Measurements from ENCODE around the gene SLC12A6.

DNA sequence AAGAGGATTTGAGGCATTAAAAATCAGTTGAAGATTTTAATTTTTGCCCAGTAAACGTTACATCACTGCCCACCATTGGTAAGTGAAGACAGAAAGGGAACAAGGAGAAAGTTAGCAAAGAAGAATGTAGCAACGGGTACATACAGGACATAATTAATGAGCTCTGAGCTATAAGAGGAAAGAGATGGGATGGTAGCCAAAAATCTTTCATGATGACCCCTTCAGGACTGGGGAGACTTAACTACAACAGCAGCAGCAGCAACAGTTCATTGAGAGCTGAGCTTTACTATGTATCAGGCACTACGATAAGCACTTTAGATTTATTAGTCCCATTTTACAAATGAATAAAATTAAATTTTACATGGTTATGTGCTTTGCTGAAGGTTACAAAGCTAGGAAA, 94.4 kb downstream of the SLC12A6 start:
- TF ChIP-seq, protein P1, sequence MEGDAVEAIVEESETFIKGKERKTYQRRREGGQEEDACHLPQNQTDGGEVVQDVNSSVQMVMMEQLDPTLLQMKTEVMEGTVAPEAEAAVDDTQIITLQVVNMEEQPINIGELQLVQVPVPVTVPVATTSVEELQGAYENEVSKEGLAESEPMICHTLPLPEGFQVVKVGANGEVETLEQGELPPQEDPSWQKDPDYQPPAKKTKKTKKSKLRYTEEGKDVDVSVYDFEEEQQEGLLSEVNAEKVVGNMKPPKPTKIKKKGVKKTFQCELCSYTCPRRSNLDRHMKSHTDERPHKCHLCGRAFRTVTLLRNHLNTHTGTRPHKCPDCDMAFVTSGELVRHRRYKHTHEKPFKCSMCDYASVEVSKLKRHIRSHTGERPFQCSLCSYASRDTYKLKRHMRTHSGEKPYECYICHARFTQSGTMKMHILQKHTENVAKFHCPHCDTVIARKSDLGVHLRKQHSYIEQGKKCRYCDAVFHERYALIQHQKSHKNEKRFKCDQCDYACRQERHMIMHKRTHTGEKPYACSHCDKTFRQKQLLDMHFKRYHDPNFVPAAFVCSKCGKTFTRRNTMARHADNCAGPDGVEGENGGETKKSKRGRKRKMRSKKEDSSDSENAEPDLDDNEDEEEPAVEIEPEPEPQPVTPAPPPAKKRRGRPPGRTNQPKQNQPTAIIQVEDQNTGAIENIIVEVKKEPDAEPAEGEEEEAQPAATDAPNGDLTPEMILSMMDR (IDR thresholded peaks at IDR 0.05) = no peak
- TF ChIP-seq POLR2A (IDR thresholded peaks at IDR 0.05; ENCODE audit: low read length) (no peak), JUN (IDR thresholded peaks at IDR 0.05) (no peak), CHD4 (IDR thresholded peaks at IDR 0.05; ENCODE audit: borderline replicate concordance) (no peak), RNF2 (IDR thresholded peaks at IDR 0.05; ENCODE audit: borderline replicate concordance, low read depth) (no peak), POLR2AphosphoS2 (conservative IDR thresholded peaks at IDR 0.05; ENCODE audit: low read length) (no peak), CHD2 (IDR thresholded peaks at IDR 0.05; ENCODE audit: low read length, partially characterized antibody) (no peak), HOXA7 (CRISPR knock-in tag; IDR thresholded peaks at IDR 0.05) (no peak)
- TF ChIP-seq, protein P2, sequence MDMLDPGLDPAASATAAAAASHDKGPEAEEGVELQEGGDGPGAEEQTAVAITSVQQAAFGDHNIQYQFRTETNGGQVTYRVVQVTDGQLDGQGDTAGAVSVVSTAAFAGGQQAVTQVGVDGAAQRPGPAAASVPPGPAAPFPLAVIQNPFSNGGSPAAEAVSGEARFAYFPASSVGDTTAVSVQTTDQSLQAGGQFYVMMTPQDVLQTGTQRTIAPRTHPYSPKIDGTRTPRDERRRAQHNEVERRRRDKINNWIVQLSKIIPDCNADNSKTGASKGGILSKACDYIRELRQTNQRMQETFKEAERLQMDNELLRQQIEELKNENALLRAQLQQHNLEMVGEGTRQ (IDR thresholded peaks at IDR 0.05) = no peak
- TF ChIP-seq, protein P3, sequence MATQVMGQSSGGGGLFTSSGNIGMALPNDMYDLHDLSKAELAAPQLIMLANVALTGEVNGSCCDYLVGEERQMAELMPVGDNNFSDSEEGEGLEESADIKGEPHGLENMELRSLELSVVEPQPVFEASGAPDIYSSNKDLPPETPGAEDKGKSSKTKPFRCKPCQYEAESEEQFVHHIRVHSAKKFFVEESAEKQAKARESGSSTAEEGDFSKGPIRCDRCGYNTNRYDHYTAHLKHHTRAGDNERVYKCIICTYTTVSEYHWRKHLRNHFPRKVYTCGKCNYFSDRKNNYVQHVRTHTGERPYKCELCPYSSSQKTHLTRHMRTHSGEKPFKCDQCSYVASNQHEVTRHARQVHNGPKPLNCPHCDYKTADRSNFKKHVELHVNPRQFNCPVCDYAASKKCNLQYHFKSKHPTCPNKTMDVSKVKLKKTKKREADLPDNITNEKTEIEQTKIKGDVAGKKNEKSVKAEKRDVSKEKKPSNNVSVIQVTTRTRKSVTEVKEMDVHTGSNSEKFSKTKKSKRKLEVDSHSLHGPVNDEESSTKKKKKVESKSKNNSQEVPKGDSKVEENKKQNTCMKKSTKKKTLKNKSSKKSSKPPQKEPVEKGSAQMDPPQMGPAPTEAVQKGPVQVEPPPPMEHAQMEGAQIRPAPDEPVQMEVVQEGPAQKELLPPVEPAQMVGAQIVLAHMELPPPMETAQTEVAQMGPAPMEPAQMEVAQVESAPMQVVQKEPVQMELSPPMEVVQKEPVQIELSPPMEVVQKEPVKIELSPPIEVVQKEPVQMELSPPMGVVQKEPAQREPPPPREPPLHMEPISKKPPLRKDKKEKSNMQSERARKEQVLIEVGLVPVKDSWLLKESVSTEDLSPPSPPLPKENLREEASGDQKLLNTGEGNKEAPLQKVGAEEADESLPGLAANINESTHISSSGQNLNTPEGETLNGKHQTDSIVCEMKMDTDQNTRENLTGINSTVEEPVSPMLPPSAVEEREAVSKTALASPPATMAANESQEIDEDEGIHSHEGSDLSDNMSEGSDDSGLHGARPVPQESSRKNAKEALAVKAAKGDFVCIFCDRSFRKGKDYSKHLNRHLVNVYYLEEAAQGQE (IDR thresholded peaks at IDR 0.05) = no peak
